ENCODE results near the gene CRABP2.

DNA sequence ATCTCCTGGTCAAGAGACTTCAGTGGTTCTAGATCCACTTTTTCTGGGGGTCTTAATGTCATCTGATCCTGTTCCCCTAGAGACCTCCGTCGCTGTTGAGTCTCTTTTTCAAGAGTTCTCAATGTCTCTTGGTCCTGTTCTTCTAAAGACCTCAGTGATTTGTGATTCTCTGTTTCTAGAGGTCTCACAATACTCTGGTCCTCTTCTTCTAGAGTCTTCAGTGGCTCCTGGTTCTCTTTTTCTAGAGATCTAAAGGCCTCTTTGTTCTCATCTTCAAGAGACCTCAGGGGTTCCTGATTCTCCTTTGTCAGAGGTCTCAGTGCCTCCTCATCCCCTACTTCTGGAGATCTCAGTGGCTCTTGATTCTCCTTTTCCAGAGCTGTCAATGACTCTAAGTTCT is 33.6 kb downstream of the CRABP2 start:
- TF ChIP-seq, protein P1, sequence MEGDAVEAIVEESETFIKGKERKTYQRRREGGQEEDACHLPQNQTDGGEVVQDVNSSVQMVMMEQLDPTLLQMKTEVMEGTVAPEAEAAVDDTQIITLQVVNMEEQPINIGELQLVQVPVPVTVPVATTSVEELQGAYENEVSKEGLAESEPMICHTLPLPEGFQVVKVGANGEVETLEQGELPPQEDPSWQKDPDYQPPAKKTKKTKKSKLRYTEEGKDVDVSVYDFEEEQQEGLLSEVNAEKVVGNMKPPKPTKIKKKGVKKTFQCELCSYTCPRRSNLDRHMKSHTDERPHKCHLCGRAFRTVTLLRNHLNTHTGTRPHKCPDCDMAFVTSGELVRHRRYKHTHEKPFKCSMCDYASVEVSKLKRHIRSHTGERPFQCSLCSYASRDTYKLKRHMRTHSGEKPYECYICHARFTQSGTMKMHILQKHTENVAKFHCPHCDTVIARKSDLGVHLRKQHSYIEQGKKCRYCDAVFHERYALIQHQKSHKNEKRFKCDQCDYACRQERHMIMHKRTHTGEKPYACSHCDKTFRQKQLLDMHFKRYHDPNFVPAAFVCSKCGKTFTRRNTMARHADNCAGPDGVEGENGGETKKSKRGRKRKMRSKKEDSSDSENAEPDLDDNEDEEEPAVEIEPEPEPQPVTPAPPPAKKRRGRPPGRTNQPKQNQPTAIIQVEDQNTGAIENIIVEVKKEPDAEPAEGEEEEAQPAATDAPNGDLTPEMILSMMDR (IDR thresholded peaks at IDR 0.05) = no peak
- no peak for TF ChIP-seq POLR2A (IDR thresholded peaks at IDR 0.05)

All from heart left ventricle (tissue), 13 donors.